Left forelimb (tissue), 1 donor: Measurements from ENCODE around the gene FGB.
"Not testable (repeated sequence)": the region's sequence is repeated elsewhere in the genome, so short reads cannot be mapped to it uniquely, and the experiment has no call there.

Experiments
- DNase-seq: peaks from one replicate; pipeline ENCODE4 v3.0.0-alpha.2; 2018; ENCODE audit warnings: low spot score

Gene FGB

GRCh38 chr4:154597281-154597680 lies 34.5 kb downstream of the FGB start:
- not testable (repeated sequence) for DNase-seq

GRCh38 chr4:154597798-154598774 lies 35.3 kb downstream of the FGB start:
- DNase-seq = no peak

GRCh38 chr4:154602404-154603020 lies 39.7 kb downstream of the FGB start:
- DNase-seq = no peak

- DNase-seq = no peak
These were observed 40.5 kb downstream of the FGB start for GRCh38 chr4:154603033-154603943.

- no peak for DNase-seq
These were observed 41.9 kb downstream of the FGB start for GRCh38 chr4:154604696-154605200.

- DNase-seq = no peak
These were observed 44.2 kb downstream of the FGB start for GRCh38 chr4:154606728-154607723.

- DNase-seq = no peak
These were observed 45.8 kb downstream of the FGB start for GRCh38 chr4:154608361-154609252.

GRCh38 chr4:154609532-154609931 lies 46.7 kb downstream of the FGB start:
- no peak for DNase-seq

GRCh38 chr4:154610582-154610981 lies 47.8 kb downstream of the FGB start:
- DNase-seq = no peak

- no peak for DNase-seq
These were observed 49.0 kb downstream of the FGB start for GRCh38 chr4:154611833-154612232.

- no peak for DNase-seq
These were observed 49.9 kb downstream of the FGB start, which contains the start of gene FGG for GRCh38 chr4:154612472-154613414. Gene FGG (minus strand): TSS chr4:154612656. CDS start chr4:154612609, 47 bp downstream.

GRCh38 chr4:154614306-154614705 lies 51.5 kb downstream of the FGB start:
- no peak for DNase-seq

GRCh38 chr4:154615211-154615610 lies 52.4 kb downstream of the FGB start:
- DNase-seq = no peak

GRCh38 chr4:154616287-154616686 lies 53.5 kb downstream of the FGB start:
- no peak for DNase-seq

GRCh38 chr4:154616731-154617130 lies 53.9 kb downstream of the FGB start:
- no peak for DNase-seq

GRCh38 chr4:154617820-154618317 lies 55.1 kb downstream of the FGB start:
- DNase-seq = no peak

GRCh38 chr4:154618708-154619315 lies 56.0 kb downstream of the FGB start:
- DNase-seq = no peak

- DNase-seq = no peak
These were observed 57.3 kb downstream of the FGB start for GRCh38 chr4:154620111-154620510.
